CD4-positive, alpha-beta T cell (primary cell): Measurements from ENCODE around the gene PEX5. TPM values are rescaled to one million over a fixed set of nuclear protein-coding genes. Genes with fewer than 3 reads are reported as not detected.
A peak's percentile ranks its signal among the peaks of the same experiment; 100 is the strongest.

Source experiments
- ATAC-seq: fragments of 200-7000 bp; cut with Tn5 transposase; one replicate; pipeline ENCODE4 v1.10.0; 2022; ENCODE audit warnings: mild to moderate bottlenecking; ENCODE audit not compliant: poor library complexity
- CTCF ChIA-PET: fragments of 350-600 bp; sonication (Branson Sonifier 250); formaldehyde crosslinking; loops from one replicate; lab custom pipeline; 2021; ENCODE audit warnings: antibody characterized with exemption, inconsistent platforms; lab: Charles Lee
- POLR2A ChIA-PET: fragments of 350-600 bp; sonication (Branson Sonifier 250); formaldehyde crosslinking; loops from one replicate; lab custom pipeline; 2021; ENCODE audit warnings: antibody characterized with exemption, inconsistent platforms; lab: Charles Lee
- DNase-seq, 14 experiments: peaks; one replicate each; pipeline ENCODE4 v3.0.0-alpha.2; 2013 to 2020; ENCODE audit warnings: mixed read lengths in 2 of 14
- H3K27ac ChIP-seq, 2 donors: one replicate each; pipeline versions ENCODE4 v1.5.1 to v1.7.0; 2013; ENCODE audit warnings: low read length in 2 of 2, low read depth in 1 of 2, mild to moderate bottlenecking in 1 of 2
- H3K27me3 ChIP-seq, 2 experiments: 1 replicate in 1 of 2; 2 replicates in 1 of 2; pipeline versions ENCODE4 v1.6.1 to v1.7.0; 2013; ENCODE audit warnings: low read length in 2 of 2, control low read depth in 1 of 2, mild to moderate bottlenecking in 1 of 2, moderate library complexity in 1 of 2; ENCODE audit not compliant: insufficient read depth in 2 of 2, control insufficient read depth in 1 of 2
- H3K36me3 ChIP-seq: one replicate; pipeline ENCODE4 v1.6.1; 2013; ENCODE audit warnings: low read length, control low read depth; ENCODE audit not compliant: insufficient read depth
- H3K4me1 ChIP-seq: one replicate; pipeline ENCODE4 v1.6.1; 2013; ENCODE audit warnings: low read length, control low read depth; ENCODE audit not compliant: insufficient read depth
- H3K4me3 ChIP-seq: one replicate; pipeline ENCODE4 v1.5.1; 2013; ENCODE audit warnings: mild to moderate bottlenecking, low read length, moderate library complexity
- H3K9me3 ChIP-seq, 2 experiments: 1 replicate in 1 of 2; 2 replicates in 1 of 2; pipeline versions ENCODE4 v1.6.1 to v1.7.0; 2013; ENCODE audit warnings: low read length in 2 of 2, mild to moderate bottlenecking in 2 of 2, control low read depth in 1 of 2, moderate library complexity in 1 of 2; ENCODE audit not compliant: control insufficient read depth in 1 of 2, insufficient read depth in 1 of 2
- H3K27ac Mint-ChIP-seq: one replicate; pipeline ENCODE4 v1.8.0; 2020; ENCODE audit warnings: mixed read lengths
- H3K27me3 Mint-ChIP-seq: one replicate; pipeline ENCODE4 v1.8.0; 2021; ENCODE audit warnings: mixed read lengths
- H3K36me3 Mint-ChIP-seq: one replicate; pipeline ENCODE4 v1.8.0; 2021; ENCODE audit warnings: low read depth, mixed read lengths
- H3K4me1 Mint-ChIP-seq: one replicate; pipeline ENCODE4 v1.8.0; 2021; ENCODE audit warnings: low read depth, mixed read lengths
- H3K4me3 Mint-ChIP-seq: one replicate; pipeline ENCODE4 v1.8.0; 2020; ENCODE audit warnings: mild to moderate bottlenecking, mixed read lengths
- H3K9me3 Mint-ChIP-seq: one replicate; pipeline ENCODE4 v1.8.0; 2020; ENCODE audit warnings: mixed read lengths
- intact Hi-C, 2 experiments: fragments of 100-400 bp; cut with DNase I in 1 of 2; cut with micrococcal nuclease in 1 of 2; formaldehyde crosslinking; loops; one replicate each; pipeline versions ENCODE4 v1.15.1 to v1.9.0; 2023 to 2025; cut with DNase I, micrococcal nuclease
- total RNA-seq, 174 experiments: library from RNA in 2 of 174; stranded (reverse) in 2 of 174; gene quantifications; one replicate each; pipeline ENCODE4 v1.2.3 and lab custom pipeline; 2021 to 2026
- TF ChIP-seq, protein P1 (sequence below): fragments of 200-600 bp; IDR thresholded peaks from one replicate; pipeline ENCODE4 v1.8.0; 2022; ENCODE audit warnings: antibody characterized with exemption, mild to moderate bottlenecking

The PEX5 gene
- total RNA-seq, 2 experiments from 2014 or later, result 22.9 TPM

DNA sequence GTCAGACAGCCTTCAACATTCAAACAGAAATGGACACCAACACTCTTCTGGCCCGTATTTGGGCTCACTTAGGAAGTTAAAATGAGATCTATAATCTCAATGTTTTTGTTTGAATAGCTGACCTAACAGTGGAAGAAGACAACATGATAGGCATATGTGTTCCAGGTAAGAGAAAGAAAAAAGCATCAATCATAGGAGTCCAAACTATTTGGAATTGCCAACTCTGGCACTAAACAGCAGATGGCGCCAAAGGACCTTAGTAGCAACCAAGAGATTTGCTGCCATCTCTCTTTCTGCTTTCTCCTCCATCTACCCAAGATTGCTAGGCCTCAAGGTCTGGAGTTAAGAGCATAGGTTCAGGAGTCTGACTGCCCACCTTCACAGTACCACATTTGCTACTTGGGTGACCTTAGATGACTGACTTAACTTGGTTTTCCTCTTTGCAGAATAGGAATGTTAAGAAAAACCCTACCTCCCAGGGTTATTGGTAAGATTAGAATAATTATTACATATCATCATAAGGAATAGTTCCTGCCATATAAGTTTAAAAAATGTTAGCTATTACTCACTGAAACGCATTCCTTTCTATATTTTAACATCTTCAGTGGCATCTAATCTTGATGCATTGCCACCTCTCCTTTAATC lies 30.2 kb downstream of the PEX5 start:
- DNase-seq (peak; percentile 51 to 85 (median 67)), ATAC-seq (peak; percentile 61)
- H3K9me3 ChIP-seq, result no peaks in the 10 kb centered on the region
- no peak overlapping the region for H3K27ac ChIP-seq
- intact Hi-C loops, result loop anchor here (1.0 to 10.0 kb wide), 4 partner anchors 241 to 588 kb away; no protein-coding TSS in a partner anchor
- H3K36me3 ChIP-seq, result no peaks in the 10 kb centered on the region
- ChIA-PET CTCF (interaction anchor here (0.7 to 1.2 kb wide), 3 partner anchors 10 to 587 kb away, joined by 3 to 4 read pairs (median 3); no protein-coding TSS in a partner anchor), POLR2A (interaction anchor here (1.3 kb wide), 1 partner anchor 422 kb away, joined by 3 read pairs; no protein-coding TSS in a partner anchor)
- H3K4me1 ChIP-seq, result no peaks in the 10 kb centered on the region
- no peaks in the 10 kb centered on the region for H3K4me1 Mint-ChIP-seq
- H3K36me3 Mint-ChIP-seq, result no peaks in the 10 kb centered on the region
- H3K27ac Mint-ChIP-seq, result no peak overlapping the region
- no peaks in the 10 kb centered on the region for H3K27me3 ChIP-seq
- no peaks in the 10 kb centered on the region for H3K9me3 Mint-ChIP-seq
- H3K27me3 Mint-ChIP-seq, result no peaks in the 10 kb centered on the region
- TF ChIP-seq, protein P1, sequence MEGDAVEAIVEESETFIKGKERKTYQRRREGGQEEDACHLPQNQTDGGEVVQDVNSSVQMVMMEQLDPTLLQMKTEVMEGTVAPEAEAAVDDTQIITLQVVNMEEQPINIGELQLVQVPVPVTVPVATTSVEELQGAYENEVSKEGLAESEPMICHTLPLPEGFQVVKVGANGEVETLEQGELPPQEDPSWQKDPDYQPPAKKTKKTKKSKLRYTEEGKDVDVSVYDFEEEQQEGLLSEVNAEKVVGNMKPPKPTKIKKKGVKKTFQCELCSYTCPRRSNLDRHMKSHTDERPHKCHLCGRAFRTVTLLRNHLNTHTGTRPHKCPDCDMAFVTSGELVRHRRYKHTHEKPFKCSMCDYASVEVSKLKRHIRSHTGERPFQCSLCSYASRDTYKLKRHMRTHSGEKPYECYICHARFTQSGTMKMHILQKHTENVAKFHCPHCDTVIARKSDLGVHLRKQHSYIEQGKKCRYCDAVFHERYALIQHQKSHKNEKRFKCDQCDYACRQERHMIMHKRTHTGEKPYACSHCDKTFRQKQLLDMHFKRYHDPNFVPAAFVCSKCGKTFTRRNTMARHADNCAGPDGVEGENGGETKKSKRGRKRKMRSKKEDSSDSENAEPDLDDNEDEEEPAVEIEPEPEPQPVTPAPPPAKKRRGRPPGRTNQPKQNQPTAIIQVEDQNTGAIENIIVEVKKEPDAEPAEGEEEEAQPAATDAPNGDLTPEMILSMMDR, result peak; percentile 81
- no peak overlapping the region for H3K4me3 ChIP-seq
- H3K4me3 Mint-ChIP-seq, result no peak overlapping the region

DNA sequence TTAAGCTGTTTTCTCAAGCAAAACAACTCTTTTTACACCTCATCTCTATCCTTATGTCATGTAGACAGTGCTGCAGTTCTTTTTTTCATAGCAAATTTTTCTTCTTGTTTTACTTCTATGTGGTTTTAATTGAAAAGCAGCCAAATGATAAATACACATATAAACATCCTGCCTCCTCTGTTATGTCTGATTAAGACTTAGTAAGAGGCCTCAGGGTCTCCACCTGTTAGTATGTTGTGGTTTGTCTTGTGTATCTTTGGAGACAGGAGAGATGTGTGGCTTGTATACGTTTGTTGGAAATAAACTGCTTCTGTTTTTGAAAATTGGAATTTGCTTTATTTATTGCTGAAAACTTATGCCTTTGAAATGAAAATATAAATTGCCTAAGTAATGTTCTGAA lies 32.0 kb downstream of the PEX5 start:
- ChIA-PET CTCF (no interaction called here), POLR2A (no interaction called here)
- TF ChIP-seq, protein P1, result no peak
- ATAC-seq, result no peak
- no peaks in the 10 kb centered on the region for H3K4me1 ChIP-seq
- no peaks in the 10 kb centered on the region for H3K4me1 Mint-ChIP-seq
- H3K4me3 ChIP-seq, result no peak overlapping the region
- H3K27ac Mint-ChIP-seq, result no peak overlapping the region
- H3K27ac ChIP-seq, result no peak overlapping the region
- H3K36me3 ChIP-seq, result no peaks in the 10 kb centered on the region
- intact Hi-C loops, result loop anchor here in 1 of 2 experiments (10.0 kb wide), 1 partner anchor 583 kb away; no protein-coding TSS in a partner anchor
- DNase-seq, result no peak
- no peaks in the 10 kb centered on the region for H3K9me3 ChIP-seq
- no peak overlapping the region for H3K4me3 Mint-ChIP-seq
- no peaks in the 10 kb centered on the region for H3K27me3 ChIP-seq
- H3K9me3 Mint-ChIP-seq, result no peaks in the 10 kb centered on the region
- H3K27me3 Mint-ChIP-seq, result no peaks in the 10 kb centered on the region
- H3K36me3 Mint-ChIP-seq, result no peaks in the 10 kb centered on the region

DNA sequence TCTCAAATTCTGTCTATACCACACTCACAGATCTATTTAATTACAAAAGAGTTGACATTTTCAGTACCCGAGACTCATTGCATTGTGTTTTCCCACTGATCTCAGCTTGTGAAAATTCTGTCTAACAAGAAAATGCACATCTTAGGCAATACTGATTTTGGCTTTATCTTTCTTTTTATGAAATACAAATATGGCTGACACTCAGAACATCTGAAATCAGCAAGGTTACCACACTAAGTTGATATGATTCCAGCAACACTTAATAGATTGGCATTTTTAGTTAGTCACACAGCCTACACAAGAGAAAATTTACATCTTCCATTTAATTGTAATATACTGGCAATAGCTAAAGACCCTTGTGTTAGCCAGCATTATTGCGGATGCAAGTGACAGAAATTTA lies 40.3 kb downstream of the PEX5 start:
- H3K36me3 Mint-ChIP-seq, result no peaks in the 10 kb centered on the region
- no peak overlapping the region for H3K27ac ChIP-seq
- no peaks in the 10 kb centered on the region for H3K4me1 Mint-ChIP-seq
- DNase-seq, result no peak
- H3K27ac Mint-ChIP-seq, result no peak overlapping the region
- H3K27me3 ChIP-seq, result no peaks in the 10 kb centered on the region
- no peaks in the 10 kb centered on the region for H3K4me1 ChIP-seq
- H3K4me3 ChIP-seq, result no peak overlapping the region
- intact Hi-C loops, result loop anchor here in 1 of 2 experiments (10.0 kb wide), 1 partner anchor 575 kb away; no protein-coding TSS in a partner anchor
- ChIA-PET CTCF (interaction anchor here (0.8 kb wide), 1 partner anchor 10 kb away, joined by 3 read pairs; no protein-coding TSS in a partner anchor), POLR2A (no interaction called here)
- H3K27me3 Mint-ChIP-seq, result peaks cover 34% of the 10 kb centered on the region
- no peaks in the 10 kb centered on the region for H3K36me3 ChIP-seq
- H3K9me3 Mint-ChIP-seq, result peaks cover 6% of the 10 kb centered on the region
- TF ChIP-seq, protein P1, result no peak
- H3K9me3 ChIP-seq, result no peaks in the 10 kb centered on the region
- no peak for ATAC-seq
- no peak overlapping the region for H3K4me3 Mint-ChIP-seq
